NK-92 treated with Interleukin-12 subunit alpha and Interleukin-12 subunit beta, amount 100 ng/mL, for 24 hours (cell line): ENCODE measurements around the gene EXD3.
A peak's percentile ranks its signal among the peaks of the same experiment; 100 is the strongest.
"Not testable (repeated sequence)": the region's sequence is repeated elsewhere in the genome, so short reads cannot be mapped to it uniquely, and the experiment has no call there.

ENCODE experiments used
- DNase-seq: peaks from one replicate; lab custom pipeline; 2025; lab: John Stamatoyannopoulos, UW

Gene EXD3, protein sequence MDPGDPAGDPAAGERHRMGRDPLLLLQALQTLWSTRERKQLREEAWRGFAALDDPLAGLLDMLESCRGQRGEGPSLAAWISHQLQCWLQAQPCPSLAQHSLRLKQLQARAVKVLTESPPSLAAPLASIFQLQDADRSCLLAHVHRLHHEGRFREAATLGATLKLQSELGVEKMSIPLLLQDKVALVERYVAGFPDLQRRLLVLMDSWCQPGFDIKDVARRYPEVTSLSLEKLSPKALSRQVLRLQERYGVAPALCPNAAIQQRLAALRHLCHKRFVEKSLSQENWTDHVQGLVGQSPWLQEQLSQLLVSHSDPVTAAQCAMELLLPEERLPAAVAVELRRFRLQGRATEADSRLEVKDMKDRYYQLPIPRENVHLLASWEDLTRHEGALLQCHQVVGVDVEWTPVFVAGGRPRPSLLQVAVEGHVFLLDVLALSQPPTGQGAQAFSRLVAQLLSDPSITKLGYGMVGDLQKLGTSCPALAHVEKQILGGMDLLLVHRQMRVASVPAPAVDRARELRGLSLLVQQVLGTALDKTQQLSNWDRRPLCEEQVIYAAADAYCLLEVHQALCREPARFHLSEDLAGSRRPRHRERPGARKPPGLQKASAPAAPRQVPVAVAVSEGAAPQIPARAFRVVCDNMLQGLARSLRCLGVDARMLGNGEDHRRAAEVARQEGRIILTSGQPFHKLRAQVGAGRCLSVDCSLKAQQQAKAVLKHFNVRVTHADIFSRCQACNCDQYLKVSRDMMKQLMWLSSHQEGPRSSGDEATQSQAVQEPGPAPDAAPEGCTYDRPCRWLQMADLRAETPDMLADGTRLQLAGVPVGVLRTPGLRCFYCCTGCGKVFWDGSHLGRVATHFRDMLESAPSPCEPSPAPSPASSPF

GRCh38 chr9:137422604-137423513 lies at the start of gene EXD3, which contains the start of gene NOXA1:
EXD3 (minus strand) TSS chr9:137423162; CDS start chr9:137395357, 27,805 bp downstream.
NOXA1 (plus strand) TSS chr9:137423393; CDS start chr9:137423530, 137 bp downstream.
- peak; percentile 80 for DNase-seq

GRCh38 chr9:137470785-137471184 lies 47.8 kb upstream of the EXD3 start:
- DNase-seq: no peak

DNA sequence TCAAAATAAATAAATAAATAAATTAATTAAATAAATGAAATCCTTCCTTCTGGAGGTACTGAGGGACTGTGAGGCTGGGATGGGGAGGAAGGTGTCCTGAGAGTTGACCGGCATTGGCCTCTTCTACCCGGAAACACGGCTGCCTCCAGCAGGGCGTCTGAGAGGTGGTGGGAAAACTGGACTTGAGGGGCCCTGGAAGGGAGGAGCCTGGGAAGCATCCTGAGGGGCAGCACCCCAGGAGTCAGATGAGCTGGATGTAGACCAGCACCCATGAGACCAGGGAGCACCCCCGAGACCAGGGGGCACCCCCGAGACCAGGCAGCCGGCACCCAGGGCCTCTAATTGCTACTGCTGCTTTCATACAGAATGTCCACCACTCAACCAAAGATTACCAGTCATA lies 44.9 kb upstream of the EXD3 start:
- no peak for DNase-seq

DNA sequence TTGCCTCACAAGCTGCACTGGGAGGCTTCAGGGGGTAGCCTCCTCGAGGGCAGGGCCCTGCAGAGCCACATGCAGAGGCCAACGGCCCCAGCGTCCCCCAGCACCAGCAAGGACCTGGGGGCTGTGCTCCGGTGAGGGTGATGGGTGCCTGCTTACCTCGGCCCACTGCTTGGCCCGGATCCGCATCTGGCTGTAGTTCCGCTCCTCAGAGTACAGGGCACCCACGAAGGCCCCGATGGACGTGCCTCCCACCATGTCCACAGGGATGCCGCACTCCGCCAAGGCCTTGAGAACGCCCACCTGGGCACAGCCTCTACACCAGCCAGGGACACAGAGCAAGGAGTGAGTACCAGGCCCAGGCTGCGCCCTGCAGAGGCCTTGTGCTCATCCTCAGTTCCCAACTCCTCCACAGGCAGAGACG lies 44.2 kb upstream of the EXD3 start:
- no peak for DNase-seq

GRCh38 chr9:137466389-137467085 lies 43.6 kb upstream of the EXD3 start:
- not testable (repeated sequence) for DNase-seq

DNA sequence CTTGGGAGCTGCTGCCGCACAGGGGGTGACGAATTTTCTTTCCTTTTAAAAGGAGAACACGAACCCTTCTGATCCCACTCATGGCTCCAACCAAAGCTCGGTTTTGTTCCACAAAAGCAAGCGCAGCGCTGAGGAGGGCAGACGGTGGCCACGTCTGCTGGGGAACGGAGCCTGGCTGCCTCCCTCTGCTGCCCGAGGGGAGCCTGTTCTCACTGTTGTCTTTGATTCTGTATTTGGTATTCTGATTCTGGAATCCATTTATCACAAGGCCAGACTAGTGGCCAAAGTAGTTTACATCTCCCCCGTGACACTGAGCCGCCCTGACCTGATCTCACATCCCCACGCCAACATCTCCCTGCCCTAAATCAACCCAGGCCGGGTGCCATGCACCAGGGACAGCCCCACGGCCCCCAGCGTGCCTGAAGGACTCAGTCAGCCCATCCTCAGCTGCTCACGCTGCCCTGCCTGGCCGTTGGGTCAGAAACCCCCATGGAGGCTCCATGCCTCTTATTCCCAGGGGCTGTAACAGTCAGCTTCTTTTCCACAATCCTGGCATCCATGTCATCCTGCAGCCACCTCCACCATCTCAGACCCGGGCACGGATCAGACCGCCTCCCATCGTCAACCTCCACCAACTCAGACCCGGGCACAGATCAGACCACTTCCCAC lies 42.9 kb upstream of the EXD3 start:
- no peak for DNase-seq

- DNase-seq: no peak
Observed at GRCh38 chr9:137465000-137465719, 42.2 kb upstream of the EXD3 start.

GRCh38 chr9:137464291-137464999 lies 41.5 kb upstream of the EXD3 start:
- no peak for DNase-seq

- no peak for DNase-seq
Observed at GRCh38 chr9:137463931-137464290, 40.9 kb upstream of the EXD3 start.

- DNase-seq: no peak
Observed at GRCh38 chr9:137462986-137463930, 40.3 kb upstream of the EXD3 start.

GRCh38 chr9:137462396-137462985 lies 39.5 kb upstream of the EXD3 start:
- DNase-seq: no peak

DNA sequence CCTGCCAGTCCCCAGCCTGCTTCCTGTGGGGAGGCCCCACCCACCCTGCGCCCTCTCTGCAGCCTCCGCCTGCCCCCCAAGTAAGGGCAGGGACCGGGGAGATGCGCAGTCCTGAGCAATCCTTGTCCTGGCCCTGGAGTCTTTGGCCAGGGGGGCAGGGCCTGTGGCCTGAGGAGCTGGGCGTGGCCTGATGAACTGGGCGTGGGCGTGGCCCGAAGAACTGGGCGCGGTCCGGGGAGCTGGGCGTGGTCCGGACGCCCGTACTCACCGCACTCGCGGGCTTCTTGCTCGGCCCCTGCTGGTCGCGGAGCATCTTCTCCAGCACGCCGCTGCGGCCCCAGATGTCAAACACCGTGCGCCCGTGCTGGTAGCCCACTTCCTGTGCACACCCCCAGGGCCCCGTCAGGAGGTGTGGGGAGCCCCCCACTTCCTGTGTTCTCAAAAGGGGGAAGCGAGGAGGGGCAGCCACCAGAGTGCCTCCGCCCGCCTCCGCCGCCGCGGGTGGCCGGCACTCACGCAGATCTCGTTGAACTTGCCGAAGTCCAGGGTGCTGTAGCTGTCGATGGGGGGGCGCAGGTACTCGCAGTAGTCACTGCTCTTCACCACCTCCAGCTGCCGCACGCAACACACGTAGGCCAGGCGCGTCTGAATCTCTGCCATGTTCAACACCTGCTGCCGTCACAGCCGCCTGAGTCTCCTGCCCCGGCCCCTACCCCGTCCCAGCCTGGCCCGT lies 38.9 kb upstream of the EXD3 start:
- no peak for DNase-seq

DNA sequence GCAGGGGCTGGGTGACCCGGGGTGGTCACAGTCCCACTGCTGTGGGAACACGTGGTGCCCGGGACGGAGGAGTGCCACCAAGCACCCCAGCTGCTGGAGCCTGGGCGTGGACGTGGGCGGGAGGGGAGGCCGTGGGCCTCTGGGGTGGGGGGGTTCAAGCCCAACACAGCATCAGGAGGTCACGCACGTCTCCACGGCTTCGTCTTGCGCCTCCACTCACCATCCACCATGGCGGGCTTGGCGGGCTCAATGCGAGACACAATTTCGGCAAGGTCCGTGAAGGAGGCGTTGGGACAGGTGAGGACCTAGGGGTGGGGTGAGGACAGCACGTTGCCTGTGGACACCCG lies 38.3 kb upstream of the EXD3 start:
- DNase-seq: no peak

GRCh38 chr9:137460363-137461315 lies 37.7 kb upstream of the EXD3 start:
- DNase-seq: no peak

- no peak for DNase-seq
Observed at GRCh38 chr9:137459601-137460362, 36.8 kb upstream of the EXD3 start.
